ENCODE measurements around the gene TANGO6.

- TF ChIP-seq CTCF (conservative IDR thresholded peaks at IDR 0.05 in 1 of 2, IDR thresholded peaks at IDR 0.05 in 1 of 2; ENCODE audit: extremely low read depth in 1 of 2, insufficient read depth in 1 of 2, low read depth in 1 of 2, low read length in 2 of 2) = no peak
- TF ChIP-seq EZH2 (IDR thresholded peaks at IDR 0.05; ENCODE audit: borderline replicate concordance, low read length) = no peak
Observed at GRCh38 chr16:69127966-69128510, 284.7 kb downstream of the TANGO6 start.
